Right lobe of liver (tissue), 6 donors: ENCODE results near the gene RASGRP2. TPM values are rescaled to one million over a fixed set of nuclear protein-coding genes. Genes with fewer than 3 reads are reported as not detected.

Source experiments
- ATAC-seq, 4 donors: fragments of 200-7000 bp; cut with Tn5 transposase; one replicate each; pipeline ENCODE4 v1.9.1; 2020; ENCODE audit warnings: mild to moderate bottlenecking in 4 of 4, moderate library complexity in 4 of 4
- DNase-seq, 3 donors: peaks; one replicate each; pipeline ENCODE4 v3.0.0-alpha.2; 2020
- H3K27ac ChIP-seq, 3 donors: fragments of 200-600 bp; one replicate each; pipeline ENCODE4 v1.8.0; 2022
- H3K27me3 ChIP-seq, 2 donors: fragments of 200-600 bp; one replicate each; pipeline ENCODE4 v1.8.0; 2022
- H3K36me3 ChIP-seq, 4 donors: fragments of 200-600 bp; sonication (generic) in 1 of 4; one replicate each; pipeline versions ENCODE4 v1.5.1 to v1.8.0; 2017 to 2022; ENCODE audit warnings: control low read depth in 1 of 4
- H3K4me1 ChIP-seq, 4 donors: fragments of 200-600 bp; sonication (generic) in 1 of 4; one replicate each; pipeline versions ENCODE4 v1.5.1 to v1.8.0; 2017 to 2022; ENCODE audit warnings: control low read depth in 1 of 4
- H3K4me3 ChIP-seq, 3 donors: fragments of 200-600 bp; one replicate each; pipeline ENCODE4 v1.8.0; 2022
- H3K9me3 ChIP-seq, 4 donors: fragments of 200-600 bp; sonication (generic) in 1 of 4; one replicate each; pipeline versions ENCODE4 v1.5.1 to v1.8.0; 2017 to 2022; ENCODE audit warnings: control low read depth in 1 of 4
- CTCF ChIP-seq, 4 donors: fragments of 200-600 bp in 3 of 4; fragments of 450-650 bp in 1 of 4; IDR thresholded peaks; one replicate each; pipeline versions ENCODE4 v1.5.1 to v1.8.0; 2016 to 2022; ENCODE audit warnings: antibody characterized with exemption in 4 of 4, mild to moderate bottlenecking in 2 of 4
- POLR2A ChIP-seq: fragments of 450-650 bp; IDR thresholded peaks from one replicate; pipeline ENCODE4 v1.6.1; 2017; ENCODE audit warnings: antibody characterized with exemption, mild to moderate bottlenecking
- WGBS: methylation state at CpG from one replicate; pipeline ENCODE4 v1.1.6; 2018; ENCODE audit warnings: low coverage, low lambda C conversion rate; ENCODE audit not compliant: insufficient coverage; ENCODE audit errors: missing lambda C conversion rate; 5-methylcytosine and 5-hydroxymethylcytosine counted together
- intact Hi-C, 2 donors: fragments of 100-400 bp; cut with DNase I; formaldehyde crosslinking; loops; one replicate each; pipeline versions ENCODE4 v1.11.2 to v1.14.1; 2022
- total RNA-seq, 6 experiments: library from RNA; depleted of rRNA in 2 of 6; stranded (reverse); fragments of >200 nt in 2 of 6; fragmentation: NEBNext Ultra II Directional in 3 of 6; extraction: Animal tissue kit (Norgen Biotek cat#: 25700) in 3 of 6; gene quantifications; one replicate each; pipeline versions ENCODE4 v1.1.0 to v1.2.4, GENCODE V29; 2016 to 2023
- donor health status: DM: no; HTN: yes; CAD: no.
- donor health status: DM: no; HTN: no; CAD: no.
- donor health status: DM: no; HTN: no; CAD: no.
- donor health status: DM: no; HTN: yes; CAD: no.
- donor health status: DM: no; HTN: yes; CAD: no.

The RASGRP2 gene
- total RNA-seq, 6 experiments from 2014 or later = 1.6 to 8.1 (median 3.2) TPM

- TF ChIP-seq POLR2A (no peak), CTCF (IDR thresholded peaks at IDR 0.05) (no peak)
- Histone ChIP-seq H3K4me1 (no peaks in the 10 kb centered on the region), H3K4me3 (no peak overlapping the region), H3K9me3 (no peaks in the 10 kb centered on the region), H3K27ac (no peak overlapping the region), H3K36me3 (no peaks in the 10 kb centered on the region), H3K27me3 (no peaks in the 10 kb centered on the region)
- ATAC-seq (no peak), DNase-seq (no peak)
- intact Hi-C loops = no loop called here
- 42% methylated on average over 5 of the region's 5 CpGs for WGBS
These were observed 49.0 kb downstream of the RASGRP2 start for GRCh38 chr11:64694821-64695365.

GRCh38 chr11:64694026-64694755 is 49.8 kb downstream of the RASGRP2 start:
- H3K36me3 ChIP-seq = no peaks in the 10 kb centered on the region
- no peak for ATAC-seq
- no peak overlapping the region for H3K27ac ChIP-seq
- no peak for DNase-seq
- no peak overlapping the region for H3K4me3 ChIP-seq
- intact Hi-C loops = no loop called here
- TF ChIP-seq CTCF (IDR thresholded peaks at IDR 0.05) (no peak), POLR2A (no peak)
- no peaks in the 10 kb centered on the region for H3K27me3 ChIP-seq
- H3K4me1 ChIP-seq = no peaks in the 10 kb centered on the region
- WGBS = 81% methylated on average over 3 of the region's 4 CpGs
- H3K9me3 ChIP-seq = no peaks in the 10 kb centered on the region

- no peaks in the 10 kb centered on the region for H3K9me3 ChIP-seq
- WGBS = 19% methylated on average over 13 of the region's 13 CpGs
- no peak overlapping the region for H3K27ac ChIP-seq
- no peaks in the 10 kb centered on the region for H3K36me3 ChIP-seq
- intact Hi-C loops = no loop called here
- H3K4me1 ChIP-seq = peaks cover 0 to 9% (median 2%) of the 10 kb centered on the region in 4 donors
- no peak for ATAC-seq
- TF ChIP-seq POLR2A = no peak
- TF ChIP-seq CTCF (IDR thresholded peaks at IDR 0.05) = no peak
- no peak overlapping the region for H3K4me3 ChIP-seq
- no peaks in the 10 kb centered on the region for H3K27me3 ChIP-seq
- DNase-seq = no peak
These were observed 51.1 kb downstream of the RASGRP2 start for GRCh38 chr11:64692764-64693331.

- Histone ChIP-seq H3K4me1 (peaks cover 0 to 9% (median 2%) of the 10 kb centered on the region in 4 donors), H3K27ac (no peak overlapping the region), H3K9me3 (no peaks in the 10 kb centered on the region), H3K36me3 (no peaks in the 10 kb centered on the region), H3K4me3 (no peak overlapping the region), H3K27me3 (no peaks in the 10 kb centered on the region)
- intact Hi-C loops = no loop called here
- WGBS = 83% methylated on average over 1 of the region's 1 CpG
- TF ChIP-seq CTCF (IDR thresholded peaks at IDR 0.05) (no peak), POLR2A (no peak)
- DNase-seq (no peak), ATAC-seq (no peak)
These were observed 52.4 kb downstream of the RASGRP2 start for GRCh38 chr11:64691543-64691942.
